DMS153 treated with DMSO at 0.1 percent for 48 hours (cell line): ENCODE results near the gene TUBA4A.
"Not testable (repeated sequence)": the region's sequence is repeated elsewhere in the genome, so short reads cannot be mapped to it uniquely, and the experiment has no call there.

ENCODE experiments used
- DNase-seq: peaks from one replicate; lab custom pipeline; 2025; ENCODE audit not compliant: unreplicated experiment; lab: John Stamatoyannopoulos, UW

The TUBA4A gene

DNA sequence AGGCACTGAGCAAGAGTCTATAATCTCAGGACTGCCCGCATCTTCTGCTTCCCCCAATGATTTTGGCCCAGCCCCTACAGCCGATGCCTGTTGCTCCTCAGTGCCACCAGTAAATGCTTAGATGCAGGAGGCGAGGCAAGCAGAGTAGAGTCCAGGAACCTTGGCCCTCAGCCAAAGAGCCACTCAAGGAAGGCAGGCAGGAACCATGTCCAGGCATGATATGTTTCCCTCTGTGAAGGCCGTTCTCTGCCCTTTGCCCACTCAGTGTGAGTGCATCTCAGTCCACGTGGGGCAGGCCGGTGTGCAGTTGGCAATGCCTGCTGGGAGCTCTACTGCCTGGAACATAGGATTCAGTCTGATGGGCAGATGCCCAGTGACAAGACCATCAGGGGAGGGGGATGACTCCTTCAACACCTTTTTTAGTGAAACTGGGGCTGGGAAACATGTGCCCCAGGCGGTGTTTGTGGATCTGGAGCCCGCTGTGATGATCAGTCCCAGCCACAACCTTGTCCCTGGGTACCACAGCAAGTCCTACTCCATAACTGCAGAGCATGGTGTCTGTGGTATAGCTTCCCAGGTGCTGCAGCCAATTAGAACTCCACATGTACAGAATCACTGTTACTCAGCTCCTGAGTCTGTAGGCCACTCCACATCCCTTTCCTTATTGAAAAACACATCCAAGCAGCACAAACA, 15.8 kb upstream of the TUBA4A start:
- peak; percentile 32 for DNase-seq

DNA sequence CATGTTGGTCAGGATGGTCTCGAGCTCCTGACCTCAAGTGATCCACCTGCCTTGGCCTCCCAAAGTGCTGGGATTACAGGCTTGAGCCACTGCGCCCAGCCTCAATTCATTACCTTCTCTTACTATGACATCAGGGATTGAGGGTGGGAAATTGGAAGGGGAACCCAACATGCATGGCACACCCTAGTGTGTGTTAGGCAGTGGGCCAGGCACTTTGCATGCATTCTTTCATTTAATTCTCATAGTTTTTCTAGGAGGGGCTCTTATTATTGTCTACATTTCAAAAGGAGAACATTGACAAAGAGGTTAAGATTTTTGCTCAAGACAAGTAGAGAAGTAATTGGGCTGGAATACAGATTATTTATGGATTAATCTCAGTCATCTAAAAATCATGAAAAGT, 14.6 kb upstream of the TUBA4A start:
- no peak for DNase-seq

DNA sequence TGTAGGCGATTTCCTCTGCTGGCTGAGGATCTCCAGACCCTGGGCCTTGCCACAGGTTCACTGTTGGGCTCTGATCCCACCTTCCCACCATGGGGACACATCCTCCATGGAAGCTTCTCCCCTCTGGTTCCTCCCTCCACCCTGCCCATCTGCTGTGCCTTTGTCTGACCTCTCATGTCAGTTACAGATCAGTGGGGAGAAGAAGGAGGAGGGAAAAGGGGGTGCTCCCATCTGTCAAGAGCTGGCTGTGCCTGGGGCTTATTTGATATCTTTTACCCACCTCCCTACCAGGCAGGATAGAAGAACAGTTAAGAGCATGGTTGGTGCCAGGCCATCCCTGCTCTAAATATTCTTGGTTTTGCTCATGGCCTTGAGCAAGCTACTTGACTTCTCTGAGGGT, 13.2 kb upstream of the TUBA4A start:
- no peak for DNase-seq

DNA sequence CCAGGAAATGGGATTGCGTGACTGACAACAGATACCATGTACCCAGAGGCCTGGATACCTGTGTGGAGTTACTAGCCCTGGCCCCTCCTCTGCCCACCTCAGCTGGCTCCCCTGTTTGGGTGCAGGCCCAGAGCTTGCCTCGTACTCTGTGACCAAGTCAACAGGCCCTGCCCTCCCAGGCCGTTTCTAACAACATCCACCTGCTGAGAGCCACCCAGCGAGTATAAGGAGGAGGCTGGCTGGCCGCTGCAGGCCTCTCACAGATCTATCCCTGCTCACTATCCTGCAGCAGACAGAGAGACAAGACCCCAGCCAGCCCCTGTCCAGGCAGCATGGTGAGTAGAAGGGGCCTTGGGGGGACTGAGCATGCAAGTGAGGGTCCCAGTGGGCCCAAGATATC, 12.5 kb upstream of the TUBA4A start:
- DNase-seq = no peak

DNA sequence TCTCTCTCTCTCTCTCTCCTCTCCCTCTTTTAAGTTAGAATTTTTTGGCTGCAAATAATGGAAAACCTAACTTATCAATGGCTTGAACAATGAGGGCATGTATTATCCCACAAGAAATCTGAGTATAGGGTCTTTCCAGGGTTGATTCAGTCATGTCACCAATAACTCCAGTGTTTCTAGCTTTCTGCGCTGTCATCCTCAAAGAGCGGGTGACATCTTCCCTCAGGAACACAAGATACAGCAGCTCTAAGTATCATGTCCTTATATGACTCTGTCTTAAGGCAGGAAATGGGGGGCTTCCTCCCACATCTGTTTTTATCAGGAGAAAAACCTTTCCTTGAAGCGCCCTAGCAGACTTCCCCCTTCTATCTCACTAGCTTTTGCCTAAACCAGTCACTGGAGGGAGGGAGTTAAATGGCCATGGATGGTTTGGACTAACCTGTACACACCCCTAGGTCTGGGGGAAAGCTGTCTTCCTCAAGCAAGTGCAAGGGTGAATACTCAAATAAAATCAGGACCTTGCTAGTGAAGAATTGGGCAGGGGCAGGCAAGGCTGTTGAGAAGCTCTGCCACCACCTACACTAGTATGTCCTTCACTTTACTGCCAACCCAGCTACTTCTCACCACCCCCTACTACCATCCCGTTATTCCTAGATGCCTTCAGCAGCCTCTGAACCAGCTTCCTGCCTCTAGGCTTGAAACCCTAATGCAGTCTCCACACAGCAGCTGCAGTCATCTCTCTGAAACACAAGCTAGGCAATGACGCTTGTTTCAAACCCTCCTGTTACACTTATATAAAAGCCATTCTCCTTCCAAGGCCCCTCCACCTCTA, 7.5 kb upstream of the TUBA4A start:
- no peak for DNase-seq

DNA sequence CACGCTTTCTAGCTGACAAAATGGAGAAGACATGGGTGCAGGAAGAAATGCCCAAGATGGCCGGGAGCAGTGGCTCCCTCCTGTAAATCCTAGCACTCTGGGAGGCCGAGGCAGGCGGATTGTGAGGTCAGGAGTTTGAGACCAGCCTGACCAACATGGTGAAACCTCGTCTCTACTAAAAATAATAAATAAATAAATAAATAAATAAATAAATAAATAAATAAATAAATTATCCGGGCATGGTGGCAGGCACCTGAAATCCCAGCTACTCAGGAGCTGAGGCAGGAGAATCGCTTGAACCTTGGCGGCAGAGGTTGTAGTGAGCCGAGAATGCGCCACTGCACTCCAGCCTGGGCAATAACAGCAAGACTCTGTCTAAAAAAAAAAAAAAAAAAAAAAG, 5.2 kb upstream of the TUBA4A start:
- DNase-seq = not testable (repeated sequence)

DNA sequence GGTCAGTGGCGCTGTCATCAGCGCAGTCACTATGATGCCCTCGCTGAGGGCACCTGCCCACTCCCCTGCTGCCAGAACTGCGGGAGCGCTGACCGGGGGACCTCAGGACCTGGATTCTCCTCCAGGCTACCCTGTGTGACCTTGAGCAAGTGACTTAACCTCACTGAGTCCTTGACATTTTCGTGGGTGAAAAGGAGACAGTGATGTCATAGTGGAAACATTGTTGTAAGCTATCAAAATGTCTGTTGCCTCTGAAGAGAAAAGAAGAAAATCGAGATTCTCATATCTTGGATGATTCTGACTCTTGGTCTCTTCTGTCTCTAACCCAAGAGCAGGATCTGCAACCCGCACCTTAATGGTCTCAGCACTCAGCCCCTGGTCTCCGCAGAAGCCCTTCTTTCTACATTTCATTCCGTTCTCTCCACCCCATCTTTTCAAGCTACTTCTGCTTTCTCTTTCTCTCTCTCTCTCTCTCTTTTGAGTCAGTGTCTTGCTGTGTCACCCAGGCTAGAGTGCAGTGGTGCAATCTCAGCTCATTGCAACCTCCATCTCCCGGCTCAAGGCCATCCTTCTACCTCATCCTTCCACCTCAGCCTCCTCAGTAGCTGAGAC, 978 bp upstream of the TUBA4A start:
- no peak for DNase-seq

DNA sequence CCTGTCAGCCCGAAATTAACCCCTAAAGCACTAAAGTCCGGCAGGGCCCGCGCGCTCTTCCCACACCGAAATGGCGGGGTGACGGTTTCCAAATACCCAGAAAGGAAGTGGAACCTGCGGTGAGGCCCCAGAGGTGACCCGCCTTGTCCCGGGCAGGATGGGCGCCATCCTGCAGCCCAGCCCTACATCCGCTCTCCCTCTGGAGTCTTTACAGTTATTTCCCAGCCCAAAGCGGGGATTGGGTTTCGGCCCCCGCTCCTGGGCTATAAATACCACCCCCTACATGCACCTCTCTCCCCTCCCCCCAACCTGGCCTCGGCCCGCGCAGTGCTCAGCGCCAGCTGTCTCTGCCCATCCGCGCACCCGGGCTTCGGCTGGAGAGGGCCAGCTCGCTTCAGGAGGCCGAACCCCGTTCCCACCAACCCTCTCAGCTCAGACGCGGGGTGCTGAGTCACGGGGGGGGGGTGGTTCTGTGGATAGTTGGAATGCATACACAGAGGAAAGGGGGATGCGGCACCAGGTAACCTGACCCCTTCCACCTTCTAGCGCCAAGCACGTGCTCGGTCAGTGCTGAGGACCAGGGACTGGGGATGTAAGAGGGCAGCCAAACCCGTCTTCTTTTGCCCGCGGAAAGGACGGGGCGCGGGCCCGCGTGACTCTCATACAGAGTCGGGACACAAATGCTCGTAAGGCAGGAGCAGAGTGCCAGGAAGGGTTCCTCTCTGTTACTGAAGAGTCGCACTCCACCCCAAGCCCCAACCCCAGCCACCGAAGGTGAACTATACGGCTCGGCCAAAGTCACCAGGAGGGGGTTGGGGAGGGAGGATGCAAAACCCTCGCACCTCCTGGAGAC, 592 bp downstream of the TUBA4A start, which contains the start of gene TUBA4B:
TUBA4B (plus strand) TSS at position 344 of the 853 bp plus-strand sequence; CDS start at position 509, 165 bp downstream.
- no peak for DNase-seq

DNA sequence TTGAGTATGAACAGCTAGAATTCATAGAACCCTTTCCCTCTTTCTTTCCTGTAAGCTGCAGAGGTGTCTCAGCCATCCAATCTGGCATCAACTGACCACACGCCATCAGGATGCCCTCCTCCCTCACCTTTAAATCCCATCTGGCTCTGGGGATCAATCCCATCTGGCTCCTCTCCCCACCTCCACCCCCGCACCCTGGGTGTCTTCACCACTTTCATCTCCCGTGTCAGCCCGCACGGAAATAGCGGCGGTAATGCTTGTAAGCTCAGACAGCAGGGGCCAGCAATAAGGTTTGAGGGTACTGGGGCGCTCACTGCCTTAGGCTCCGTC, 1.2 kb downstream of the TUBA4A start:
- no peak for DNase-seq

DNA sequence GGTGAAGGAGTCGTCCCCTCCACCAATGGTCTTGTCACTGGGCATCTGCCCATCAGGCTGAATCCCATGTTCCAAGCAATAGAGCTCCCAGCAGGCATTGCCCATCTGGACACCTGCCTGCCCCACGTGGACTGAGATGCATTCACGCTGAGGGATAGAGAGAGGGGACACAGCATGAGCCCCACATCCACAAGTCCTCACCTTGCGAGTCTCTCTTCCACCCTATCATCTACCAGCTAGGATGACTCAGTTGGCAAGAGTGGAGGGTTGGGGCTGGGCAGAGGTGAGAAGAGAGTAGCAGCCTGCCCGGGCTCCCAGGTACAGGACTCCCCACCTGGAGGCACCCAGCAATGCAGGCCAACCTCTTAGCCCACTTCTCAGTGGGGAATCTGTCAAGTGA, 1.6 kb downstream of the TUBA4A start:
- DNase-seq = no peak

DNA sequence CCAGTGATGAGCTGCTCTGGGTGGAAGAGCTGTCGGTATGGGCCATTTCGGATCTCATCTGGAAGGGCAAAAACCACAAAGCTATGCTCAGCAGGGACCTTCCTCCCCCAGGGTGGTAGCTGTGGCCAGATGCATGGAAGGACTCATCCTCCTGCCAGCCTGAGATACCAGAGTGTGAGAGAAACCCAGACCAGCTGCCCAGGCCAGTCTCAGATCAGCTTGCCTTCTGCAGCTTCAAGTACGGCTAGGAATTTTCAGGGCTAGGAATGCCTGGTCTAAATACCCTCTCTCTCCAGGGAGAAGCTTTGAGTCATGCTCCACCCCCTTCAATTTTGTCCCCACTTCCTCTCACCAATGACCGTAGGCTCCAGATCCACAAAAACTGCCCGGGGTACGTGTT, 2.1 kb downstream of the TUBA4A start:
- DNase-seq = no peak

DNA sequence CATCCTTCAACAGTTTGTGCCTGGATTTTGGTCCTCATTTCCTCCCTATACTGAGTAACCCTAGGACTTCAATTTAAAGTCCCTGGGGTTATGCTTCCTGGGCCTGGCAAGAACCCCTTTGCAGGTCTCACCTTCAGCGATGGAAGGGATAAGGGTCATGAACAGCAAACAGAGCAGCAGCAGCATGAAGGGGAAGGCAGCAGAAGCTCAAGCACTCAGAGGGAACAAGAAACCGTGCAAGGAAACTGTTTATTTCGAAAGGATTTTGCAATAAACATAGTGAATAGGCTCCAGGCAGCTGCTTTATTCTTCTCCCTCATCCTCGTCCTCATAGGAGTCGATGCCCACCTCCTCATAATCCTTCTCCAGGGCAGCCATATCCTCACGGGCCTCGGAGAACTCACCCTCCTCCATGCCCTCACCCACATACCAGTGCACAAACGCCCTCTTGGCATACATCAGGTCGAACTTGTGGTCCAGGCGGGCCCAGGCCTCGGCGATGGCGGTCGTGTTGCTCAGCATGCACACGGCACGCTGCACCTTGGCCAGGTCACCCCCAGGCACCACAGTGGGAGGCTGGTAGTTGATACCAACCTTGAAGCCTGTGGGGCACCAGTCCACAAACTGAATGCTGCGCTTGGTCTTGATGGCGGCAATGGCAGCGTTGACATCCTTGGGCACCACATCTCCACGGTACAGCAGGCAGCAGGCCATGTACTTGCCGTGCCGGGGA, 3.5 kb downstream of the TUBA4A start:
- DNase-seq = no peak

DNA sequence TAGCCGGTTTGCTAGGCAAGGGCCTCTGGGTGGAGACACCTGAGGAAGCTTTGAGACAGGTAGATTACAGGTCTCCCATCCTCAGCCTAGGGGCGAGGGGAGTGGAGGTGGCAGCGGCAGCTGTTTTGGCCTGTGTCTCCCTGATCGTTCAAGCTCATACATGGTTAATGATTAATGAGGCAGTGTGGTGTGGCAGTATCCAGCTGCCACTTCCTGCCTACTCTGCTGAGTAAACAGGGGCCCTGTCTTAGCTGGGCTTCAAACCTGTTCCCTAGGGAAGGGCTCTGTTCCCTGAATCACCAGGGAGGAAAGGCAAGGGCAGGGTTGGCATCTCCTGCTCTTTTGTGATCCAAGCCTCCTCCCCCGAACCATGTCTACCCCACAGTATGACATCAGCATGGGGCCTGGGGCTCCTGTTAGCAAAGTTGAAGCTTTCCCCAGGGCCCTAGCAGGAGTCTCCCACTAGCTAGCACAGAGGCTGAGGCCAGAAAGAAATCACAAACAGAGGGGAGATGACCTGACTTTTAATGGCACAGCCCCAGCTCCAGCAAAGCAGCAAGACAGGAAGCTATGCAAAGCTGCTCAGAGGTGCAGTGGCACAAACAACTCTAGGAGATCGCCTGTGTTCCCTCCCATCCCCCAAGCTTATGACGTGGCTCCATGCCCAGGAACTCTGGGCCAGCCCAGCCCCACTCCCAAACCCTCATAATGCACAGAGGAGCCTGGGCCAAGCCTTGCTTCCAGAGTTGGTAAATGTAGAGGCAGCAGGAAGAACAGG, 4.3 kb downstream of the TUBA4A start:
- DNase-seq = peak; percentile 97

DNA sequence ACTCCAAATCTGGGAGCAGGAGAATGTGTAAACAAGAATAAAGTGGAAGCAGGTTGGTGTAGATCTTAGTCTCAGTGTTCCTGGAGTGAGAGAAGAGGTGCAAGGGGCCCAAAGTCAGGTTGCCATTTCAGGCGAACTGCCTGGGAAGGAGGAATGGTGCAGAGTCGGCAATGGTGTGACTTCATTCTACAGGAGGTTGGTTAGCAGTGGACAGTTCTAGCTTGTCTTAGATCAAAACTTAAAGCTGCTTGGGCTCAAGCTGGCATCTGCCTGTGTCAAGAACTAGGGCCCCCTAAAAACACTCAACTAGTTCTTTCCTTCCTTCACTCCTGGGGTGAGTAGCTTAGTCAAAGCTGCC, 4.9 kb downstream of the TUBA4A start:
- no peak for DNase-seq

DNA sequence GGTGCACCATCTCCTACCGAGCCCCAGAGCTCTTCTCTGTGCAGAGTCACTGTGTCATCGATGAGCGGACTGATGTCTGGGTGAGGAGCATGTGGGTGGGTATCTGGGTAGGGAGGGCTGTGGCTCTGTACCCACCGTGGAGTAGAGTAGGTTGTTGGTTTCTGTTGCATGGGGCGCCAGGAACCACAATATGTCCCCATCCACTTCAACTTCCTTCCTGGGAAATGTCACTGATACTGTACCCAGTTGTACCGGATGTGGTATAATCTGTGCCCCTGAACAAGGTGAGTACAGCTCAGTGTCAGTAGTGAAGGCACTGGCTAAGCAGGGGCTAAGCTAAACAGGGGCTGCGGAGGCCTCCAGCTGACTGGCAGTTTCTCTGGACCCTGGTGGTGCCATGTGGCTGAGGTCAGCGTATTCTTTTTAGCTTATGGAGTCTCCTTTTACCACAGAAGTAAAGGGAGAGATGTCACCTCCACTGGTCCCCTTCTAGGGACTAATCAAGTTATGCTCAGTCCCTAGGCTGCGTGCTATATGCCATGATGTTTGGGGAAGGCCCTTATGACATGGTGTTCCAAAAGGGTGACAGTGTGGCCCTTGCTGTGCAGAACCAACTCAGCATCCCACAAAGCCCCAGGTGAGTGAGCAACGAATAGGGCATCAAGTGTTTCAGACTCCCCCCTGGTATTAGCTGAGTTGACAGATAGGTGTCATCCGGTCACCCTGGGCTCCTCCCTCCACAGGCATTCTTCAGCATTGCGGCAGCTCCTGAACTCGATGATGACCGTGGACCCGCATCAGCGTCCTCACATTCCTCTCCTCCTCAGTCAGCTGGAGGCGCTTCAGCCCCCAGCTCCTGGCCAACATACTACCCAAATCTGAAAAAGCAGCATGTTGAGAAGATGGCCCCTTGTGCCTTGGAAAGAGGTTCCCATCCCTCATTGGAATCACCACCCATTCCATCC, 5.8 kb downstream of the TUBA4A start:
- no peak for DNase-seq

DNA sequence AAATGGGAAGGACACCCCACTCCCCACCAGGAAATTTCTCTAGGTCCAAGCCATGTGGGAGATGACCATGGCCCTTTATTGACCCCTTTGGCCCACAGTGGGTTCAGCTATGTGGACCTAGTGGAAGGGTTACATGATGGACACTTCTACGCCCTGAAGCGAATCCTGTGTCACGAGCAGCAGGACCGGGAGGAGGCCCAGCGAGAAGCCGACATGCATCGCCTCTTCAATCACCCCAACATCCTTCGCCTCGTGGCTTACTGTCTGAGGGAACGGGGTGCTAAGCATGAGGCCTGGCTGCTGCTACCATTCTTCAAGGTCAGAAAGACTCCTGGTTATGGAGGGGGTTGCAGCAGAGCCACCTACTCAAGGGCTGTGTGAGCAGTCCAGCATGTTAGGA, 7.2 kb downstream of the TUBA4A start:
- DNase-seq = no peak

DNA sequence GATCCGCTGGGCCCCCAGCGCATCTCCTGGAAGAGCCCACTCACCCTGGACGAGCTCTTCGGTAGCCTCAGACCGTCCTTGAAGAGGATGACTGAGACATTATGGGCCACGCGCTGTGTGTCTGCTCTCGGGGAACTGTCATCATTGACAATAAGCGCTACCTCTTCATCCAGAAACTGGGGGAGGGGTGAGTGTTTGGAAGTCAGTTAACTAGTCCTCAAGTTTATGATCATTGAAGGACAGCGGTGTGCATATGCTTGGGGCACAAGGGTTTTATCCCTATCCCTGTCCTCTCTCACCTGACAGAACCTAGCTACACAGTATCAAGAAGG, 7.9 kb downstream of the TUBA4A start:
- no peak for DNase-seq

DNA sequence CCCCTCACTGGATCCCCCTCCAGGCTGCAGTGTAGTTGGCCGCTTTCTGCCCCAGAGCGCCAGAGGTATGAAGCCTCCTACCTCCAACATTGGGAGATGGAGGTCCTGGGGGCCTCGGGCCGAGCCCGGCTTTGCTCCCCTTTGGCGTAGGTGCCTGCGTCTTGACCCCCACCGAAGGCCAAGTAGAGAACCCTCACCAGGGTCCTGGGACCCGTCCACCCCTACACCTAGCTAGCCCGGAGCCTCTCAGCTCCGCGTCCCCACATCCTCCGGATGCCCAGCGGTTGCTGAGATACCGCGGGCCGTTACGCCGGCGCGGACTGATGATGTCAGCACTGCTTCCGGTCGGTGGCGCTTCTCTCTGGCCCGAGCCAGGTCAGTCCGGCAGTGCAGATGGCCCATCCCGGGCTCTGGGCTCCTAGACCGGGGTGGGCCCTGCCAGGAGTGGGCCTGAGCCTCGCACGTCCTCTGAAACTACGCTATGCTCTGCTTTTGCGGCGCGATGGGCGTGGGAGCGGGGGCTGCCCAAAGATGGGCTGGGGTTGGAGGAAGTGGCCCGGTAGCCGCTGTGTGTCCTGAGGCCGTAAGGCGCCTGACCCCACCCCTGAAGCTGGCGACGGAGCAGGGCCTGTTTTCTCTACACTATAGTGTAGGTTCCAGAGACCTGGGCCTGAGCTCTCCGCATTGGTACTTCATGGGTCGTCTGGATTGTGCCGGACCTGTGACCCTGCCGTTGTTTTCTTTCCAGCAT, 8.4 kb downstream of the TUBA4A start, which contains the start of the genes GLB1L and STK16:
GLB1L (minus strand) TSS at position 297 of the 751 bp plus-strand sequence. CDS start 1,871 bp downstream, outside the sequence.
STK16 (plus strand) TSS at position 332 of the 751 bp plus-strand sequence. CDS start 521 bp downstream, outside the sequence.
- DNase-seq = peak; percentile 54
